Activated T-helper 1 cell treated with anti-CD3 and anti-CD28 coated beads, Interleukin-2, amount 50 U/mL, for 16 hours (primary cell): ENCODE results near the gene PCK2.
"Not testable (repeated sequence)": the region's sequence is repeated elsewhere in the genome, so short reads cannot be mapped to it uniquely, and the experiment has no call there.

Experiments
- DNase-seq, 2 donors: peaks; one replicate each; pipeline ENCODE4 v3.0.0-alpha.2; 2020; ENCODE audit warnings: low read depth in 1 of 2, low spot score in 1 of 2

Gene PCK2

GRCh38 chr14:24093207-24093900 lies 757 bp upstream of the PCK2 start:
- no peak for DNase-seq

- DNase-seq, result no peak
Observed at GRCh38 chr14:24094841-24095270, 745 bp downstream of the PCK2 start.

- DNase-seq, result peak in 1 of 2 donors; percentile 36
Observed at GRCh38 chr14:24095271-24096068, 1.4 kb downstream of the PCK2 start.

- no peak for DNase-seq
Observed at GRCh38 chr14:24096545-24097181, 2.6 kb downstream of the PCK2 start.

DNA sequence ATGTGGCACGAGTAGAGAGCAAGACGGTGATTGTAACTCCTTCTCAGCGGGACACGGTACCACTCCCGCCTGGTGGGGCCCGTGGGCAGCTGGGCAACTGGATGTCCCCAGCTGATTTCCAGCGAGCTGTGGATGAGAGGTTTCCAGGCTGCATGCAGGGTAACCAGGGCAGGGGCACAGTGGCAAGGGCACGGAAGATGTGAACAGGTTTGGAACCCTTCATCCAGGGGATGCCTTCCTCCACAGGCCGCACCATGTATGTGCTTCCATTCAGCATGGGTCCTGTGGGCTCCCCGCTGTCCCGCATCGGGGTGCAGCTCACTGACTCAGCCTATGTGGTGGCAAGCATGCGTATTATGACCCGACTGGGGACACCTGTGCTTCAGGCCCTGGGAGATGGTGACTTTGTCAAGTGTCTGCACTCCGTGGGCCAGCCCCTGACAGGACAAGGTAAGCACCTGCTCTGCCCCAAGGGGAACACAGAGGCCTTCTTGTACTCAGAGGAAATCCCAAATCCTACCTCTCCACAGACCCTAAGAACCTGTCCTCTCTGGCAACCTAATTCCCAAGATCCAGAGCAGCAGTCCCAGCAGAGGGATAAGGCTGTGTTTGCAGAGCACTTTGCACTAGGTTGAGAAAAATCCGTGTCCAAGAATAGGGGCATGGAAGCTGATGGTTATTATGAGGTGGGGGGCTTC lies 4.3 kb downstream of the PCK2 start:
- no peak for DNase-seq

DNA sequence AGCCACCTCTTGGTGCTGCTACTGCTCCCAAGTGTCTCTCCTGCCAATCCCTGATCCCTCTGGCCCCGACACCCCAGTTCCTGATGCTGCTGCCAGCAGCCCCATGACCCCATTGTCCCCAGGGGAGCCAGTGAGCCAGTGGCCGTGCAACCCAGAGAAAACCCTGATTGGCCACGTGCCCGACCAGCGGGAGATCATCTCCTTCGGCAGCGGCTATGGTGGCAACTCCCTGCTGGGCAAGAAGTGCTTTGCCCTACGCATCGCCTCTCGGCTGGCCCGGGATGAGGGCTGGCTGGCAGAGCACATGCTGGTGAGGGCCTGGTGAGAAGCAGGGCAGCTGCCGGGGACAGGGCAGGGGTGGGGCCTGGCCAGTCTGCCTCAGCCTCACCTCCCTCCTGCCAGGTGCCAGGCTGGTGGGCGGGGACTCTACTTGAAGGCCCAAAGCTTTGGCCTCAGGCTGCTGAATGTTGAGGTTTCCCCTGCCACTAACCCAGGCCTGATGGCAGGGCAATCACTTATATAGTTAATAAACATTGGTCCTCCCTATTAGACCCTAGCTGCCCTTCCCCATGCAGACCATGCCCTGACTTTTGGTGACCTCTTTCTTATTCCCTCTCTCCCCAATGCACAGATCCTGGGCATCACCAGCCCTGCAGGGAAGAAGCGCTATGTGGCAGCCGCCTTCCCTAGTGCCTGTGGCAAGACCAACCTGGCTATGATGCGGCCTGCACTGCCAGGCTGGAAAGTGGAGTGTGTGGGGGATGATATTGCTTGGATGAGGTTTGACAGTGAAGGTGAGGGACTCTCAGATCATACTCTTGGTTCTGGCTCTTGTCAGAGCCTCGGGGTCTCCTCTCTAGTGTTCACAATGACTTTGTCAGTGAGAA lies 5.1 kb downstream of the PCK2 start:
- no peak for DNase-seq

DNA sequence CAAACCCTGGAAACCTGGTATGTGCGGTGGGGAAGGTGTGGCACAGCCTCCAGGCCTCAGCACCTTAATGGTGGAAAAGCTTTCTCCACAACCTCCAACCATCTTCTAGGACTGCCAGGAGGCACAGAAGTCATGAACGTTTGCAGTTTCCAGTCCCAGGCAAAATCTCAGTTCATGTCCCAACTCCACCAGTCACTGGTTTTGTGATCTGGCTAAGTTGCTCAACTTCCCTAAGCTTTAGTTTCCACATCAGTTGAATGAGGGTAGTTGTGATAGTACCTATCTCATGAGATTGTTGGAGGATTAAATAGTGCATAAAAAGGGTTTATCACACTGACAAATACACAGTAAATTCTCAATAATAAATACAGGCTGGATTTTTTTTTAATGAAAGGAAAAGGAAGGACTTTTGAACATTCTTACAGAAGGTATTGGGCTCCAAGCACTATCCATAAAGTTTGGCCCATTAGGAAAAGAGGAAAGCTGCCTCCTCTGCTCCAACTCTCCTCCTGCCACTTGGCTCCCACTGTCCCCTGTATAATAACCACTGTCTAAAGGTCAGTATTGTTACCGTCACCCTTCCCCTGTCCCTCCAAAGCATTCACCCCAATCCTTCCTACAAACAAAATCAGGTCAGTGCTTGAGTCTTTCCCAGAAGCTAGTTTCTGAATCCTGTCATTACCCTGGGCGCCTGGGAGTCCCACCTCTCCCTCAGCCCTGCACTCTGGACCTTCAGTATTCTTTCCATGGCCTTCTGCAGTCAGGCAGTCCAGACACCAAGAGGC lies 6.3 kb downstream of the PCK2 start:
- DNase-seq, result no peak

- DNase-seq, result no peak
Observed at GRCh38 chr14:24100982-24101494, 6.9 kb downstream of the PCK2 start.

DNA sequence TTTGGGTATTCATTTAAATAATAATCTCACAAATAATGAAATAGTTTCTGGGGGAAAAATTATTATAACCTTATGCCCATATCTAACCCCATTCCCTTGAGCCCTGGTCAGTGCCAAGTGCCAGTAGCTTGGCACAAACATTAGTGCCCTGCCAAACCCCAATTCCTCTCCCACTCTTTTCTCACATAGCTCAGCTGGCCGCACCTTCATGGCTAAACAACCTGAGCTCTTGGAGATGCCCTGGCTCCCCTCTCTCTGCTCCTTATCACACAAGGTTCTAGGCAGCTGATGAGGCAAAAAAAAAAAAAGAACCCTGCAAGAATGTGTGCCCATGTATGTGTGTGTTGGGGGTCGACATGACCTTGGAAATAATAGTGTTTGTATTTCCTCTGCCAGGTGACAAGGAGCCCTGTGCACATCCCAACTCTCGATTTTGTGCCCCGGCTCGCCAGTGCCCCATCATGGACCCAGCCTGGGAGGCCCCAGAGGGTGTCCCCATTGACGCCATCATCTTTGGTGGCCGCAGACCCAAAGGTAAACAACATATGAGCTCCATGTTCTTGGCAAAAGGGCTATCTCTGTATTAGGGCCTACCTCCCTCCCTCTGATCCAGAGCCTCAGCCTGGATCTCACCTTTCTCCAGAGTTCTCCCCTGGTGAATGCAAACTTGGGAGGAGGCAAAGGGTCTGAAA lies 8.4 kb downstream of the PCK2 start:
- no peak for DNase-seq

DNA sequence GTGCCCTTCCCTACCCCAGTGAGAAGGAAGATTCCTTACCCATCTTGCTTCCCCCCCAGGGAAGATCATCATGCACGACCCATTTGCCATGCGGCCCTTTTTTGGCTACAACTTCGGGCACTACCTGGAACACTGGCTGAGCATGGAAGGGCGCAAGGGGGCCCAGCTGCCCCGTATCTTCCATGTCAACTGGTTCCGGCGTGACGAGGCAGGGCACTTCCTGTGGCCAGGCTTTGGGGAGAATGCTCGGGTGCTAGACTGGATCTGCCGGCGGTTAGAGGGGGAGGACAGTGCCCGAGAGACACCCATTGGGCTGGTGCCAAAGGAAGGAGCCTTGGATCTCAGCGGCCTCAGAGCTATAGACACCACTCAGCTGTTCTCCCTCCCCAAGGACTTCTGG lies 9.3 kb downstream of the PCK2 start:
- no peak for DNase-seq

GRCh38 chr14:24105609-24106239 lies 11.6 kb downstream of the PCK2 start:
- not testable (repeated sequence) for DNase-seq

- DNase-seq, result no peak
Observed at GRCh38 chr14:24106672-24107271, 12.7 kb downstream of the PCK2 start.

DNA sequence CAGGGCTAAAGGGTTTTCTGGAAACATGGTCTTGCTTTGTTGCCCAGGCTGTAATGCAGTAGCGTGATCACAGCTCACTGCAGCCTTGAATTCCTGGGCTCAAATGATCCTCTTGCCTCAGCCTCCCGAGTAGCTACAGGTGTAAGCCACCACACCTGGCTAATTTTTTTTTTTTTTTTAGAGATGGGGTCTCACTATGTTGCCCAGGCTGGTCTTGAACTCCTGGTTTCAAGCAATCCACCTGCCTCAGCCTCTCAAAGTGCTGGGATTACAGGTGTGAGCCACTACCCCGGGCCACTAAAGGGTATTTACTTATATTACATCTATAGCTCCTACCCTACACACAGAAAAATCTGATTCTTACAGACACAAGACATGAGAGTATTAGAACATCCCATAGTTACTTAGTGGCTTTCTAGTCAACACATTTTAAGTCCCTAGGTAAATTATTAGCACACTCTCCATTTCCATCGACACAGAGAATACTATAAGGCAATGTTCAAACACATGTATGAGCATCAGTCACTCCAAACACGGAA lies 14.3 kb downstream of the PCK2 start:
- DNase-seq, result no peak

DNA sequence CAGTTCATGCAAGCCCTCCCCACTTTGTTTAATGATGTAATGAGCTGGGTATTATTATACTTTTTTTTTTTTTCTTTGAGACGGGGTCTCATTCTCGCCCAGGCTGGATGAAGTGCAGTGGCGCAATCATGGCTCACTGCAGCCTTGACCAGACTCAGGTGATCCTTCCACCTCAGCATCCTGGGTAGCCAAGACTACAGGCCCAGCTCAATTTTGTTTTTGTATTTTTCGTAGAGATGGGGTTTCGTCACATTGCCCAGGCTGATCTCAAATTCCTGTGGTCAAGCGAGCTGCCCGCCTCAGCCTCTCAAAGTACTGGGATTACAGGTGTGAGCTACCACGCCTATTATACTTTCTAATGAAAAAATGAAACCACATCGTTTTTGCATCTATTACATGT lies 15.9 kb downstream of the PCK2 start:
- DNase-seq, result no peak

DNA sequence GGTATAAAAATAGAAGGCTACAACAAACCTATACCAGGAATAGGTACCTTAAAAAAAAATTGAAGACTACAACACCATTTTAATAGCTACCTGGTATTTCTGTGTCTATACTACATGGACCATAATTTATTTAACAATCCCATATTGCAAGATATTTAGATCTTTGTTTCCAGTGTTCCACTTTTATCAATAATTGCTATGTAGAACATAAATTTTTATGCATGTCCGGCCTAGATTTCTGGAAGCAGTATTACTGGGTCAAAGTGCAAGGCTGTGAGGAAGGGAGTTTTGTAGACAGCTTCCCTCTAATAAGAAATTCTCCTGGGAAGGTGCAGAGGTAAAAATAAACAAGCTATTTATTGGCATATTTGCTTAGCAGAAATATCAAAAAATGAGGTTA lies 16.4 kb downstream of the PCK2 start:
- no peak for DNase-seq

DNA sequence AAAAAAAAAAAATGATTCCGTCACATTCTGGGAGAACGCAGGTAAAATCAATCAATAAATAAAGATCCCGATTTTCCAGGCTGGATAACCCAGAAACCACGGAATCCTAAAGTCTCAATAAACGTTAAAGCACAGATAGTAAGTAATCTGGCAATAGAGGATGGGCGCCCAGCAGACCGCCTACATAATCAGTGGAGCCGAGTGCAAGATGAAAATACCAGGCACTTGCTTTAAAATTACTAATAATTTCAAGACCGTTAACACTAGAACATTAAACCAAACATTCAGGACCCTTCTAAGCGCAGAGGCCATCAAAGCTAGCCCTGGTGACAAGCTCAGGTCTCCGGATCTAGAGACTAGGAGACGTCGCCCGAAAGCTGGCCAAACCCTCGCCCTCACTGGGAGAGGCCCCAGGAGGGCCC lies 19.3 kb downstream of the PCK2 start:
- no peak for DNase-seq

GRCh38 chr14:24113801-24114531 lies 19.9 kb downstream of the PCK2 start:
- peak; percentile 54 to 59 for DNase-seq
